ENCODE data around the gene EMILIN3.

DNA sequence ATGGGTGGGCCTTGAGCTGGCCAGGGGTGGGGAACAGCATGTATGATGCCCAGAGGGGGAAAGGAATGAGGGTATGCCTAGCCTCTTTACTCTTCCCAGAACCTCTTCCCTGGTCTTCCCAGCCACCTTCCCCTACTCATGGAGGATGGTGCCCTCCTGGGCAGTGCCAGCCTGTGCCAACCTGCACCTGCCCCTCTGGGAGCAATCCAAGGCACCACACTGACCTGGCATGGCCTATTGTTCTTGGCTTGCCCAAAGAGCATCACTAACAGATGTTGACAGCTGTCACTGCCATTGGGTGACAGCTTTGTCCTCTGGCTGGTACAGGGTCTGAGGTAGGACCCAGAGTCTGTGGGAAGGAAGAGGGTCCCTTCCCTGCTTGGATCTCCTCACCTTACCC is 13.1 kb downstream of the EMILIN3 start:
- TF ChIP-seq, protein P1, sequence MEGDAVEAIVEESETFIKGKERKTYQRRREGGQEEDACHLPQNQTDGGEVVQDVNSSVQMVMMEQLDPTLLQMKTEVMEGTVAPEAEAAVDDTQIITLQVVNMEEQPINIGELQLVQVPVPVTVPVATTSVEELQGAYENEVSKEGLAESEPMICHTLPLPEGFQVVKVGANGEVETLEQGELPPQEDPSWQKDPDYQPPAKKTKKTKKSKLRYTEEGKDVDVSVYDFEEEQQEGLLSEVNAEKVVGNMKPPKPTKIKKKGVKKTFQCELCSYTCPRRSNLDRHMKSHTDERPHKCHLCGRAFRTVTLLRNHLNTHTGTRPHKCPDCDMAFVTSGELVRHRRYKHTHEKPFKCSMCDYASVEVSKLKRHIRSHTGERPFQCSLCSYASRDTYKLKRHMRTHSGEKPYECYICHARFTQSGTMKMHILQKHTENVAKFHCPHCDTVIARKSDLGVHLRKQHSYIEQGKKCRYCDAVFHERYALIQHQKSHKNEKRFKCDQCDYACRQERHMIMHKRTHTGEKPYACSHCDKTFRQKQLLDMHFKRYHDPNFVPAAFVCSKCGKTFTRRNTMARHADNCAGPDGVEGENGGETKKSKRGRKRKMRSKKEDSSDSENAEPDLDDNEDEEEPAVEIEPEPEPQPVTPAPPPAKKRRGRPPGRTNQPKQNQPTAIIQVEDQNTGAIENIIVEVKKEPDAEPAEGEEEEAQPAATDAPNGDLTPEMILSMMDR (IDR thresholded peaks at IDR 0.05; ENCODE audit: borderline replicate concordance, extremely low read depth, low read length, poor library complexity, severe bottlenecking) = no peak
- TF ChIP-seq EZH2 (IDR thresholded peaks at IDR 0.05; ENCODE audit: borderline replicate concordance, low read depth, low read length, severe bottlenecking) = no peak

Measured in DND-41 (cell line).